GM19043 (cell line): ENCODE data around the gene CCL20.
"Not testable (repeated sequence)": the region's sequence is repeated elsewhere in the genome, so short reads cannot be mapped to it uniquely, and the experiment has no call there.

Experiments used
- ATAC-seq: cut with Tn5 transposase; IDR thresholded peaks from one replicate; pipeline ENCODE4 v1.9.1; 2021; ENCODE audit warnings: low read depth; ENCODE audit not compliant: unreplicated experiment

CCL20 gene

GRCh38 chr2:227828477-227828912 lies 14.9 kb downstream of the CCL20 start:
- no peak for ATAC-seq

- ATAC-seq: no peak
These were observed 15.7 kb downstream of the CCL20 start for GRCh38 chr2:227829337-227829736.

- no peak for ATAC-seq
These were observed 20.8 kb downstream of the CCL20 start for GRCh38 chr2:227834423-227834822.

GRCh38 chr2:227834916-227835650 lies 21.4 kb downstream of the CCL20 start:
- ATAC-seq: no peak

GRCh38 chr2:227839339-227840129 lies 25.9 kb downstream of the CCL20 start:
- not testable (repeated sequence) for ATAC-seq

GRCh38 chr2:227846831-227847230 lies 33.2 kb downstream of the CCL20 start:
- ATAC-seq: peak; percentile 59

- no peak for ATAC-seq
These were observed 34.5 kb downstream of the CCL20 start for GRCh38 chr2:227848146-227848545.

- no peak for ATAC-seq
These were observed 34.9 kb downstream of the CCL20 start for GRCh38 chr2:227848586-227848985.

- no peak for ATAC-seq
These were observed 36.3 kb downstream of the CCL20 start for GRCh38 chr2:227849906-227850305.

GRCh38 chr2:227853204-227853629 lies 39.6 kb downstream of the CCL20 start:
- no peak for ATAC-seq

GRCh38 chr2:227853765-227854271 lies 40.2 kb downstream of the CCL20 start:
- no peak for ATAC-seq

GRCh38 chr2:227855440-227855839 lies 41.8 kb downstream of the CCL20 start:
- no peak for ATAC-seq

- no peak for ATAC-seq
These were observed 43.1 kb downstream of the CCL20 start for GRCh38 chr2:227856697-227857096.

GRCh38 chr2:227860221-227860641 lies 46.6 kb downstream of the CCL20 start:
- ATAC-seq: no peak

GRCh38 chr2:227861011-227861410 lies 47.4 kb downstream of the CCL20 start:
- ATAC-seq: no peak

- no peak for ATAC-seq
These were observed 48.6 kb downstream of the CCL20 start for GRCh38 chr2:227862227-227862740.

- ATAC-seq: no peak
These were observed 49.3 kb downstream of the CCL20 start for GRCh38 chr2:227862741-227863588.

- ATAC-seq: no peak
These were observed 50.6 kb downstream of the CCL20 start for GRCh38 chr2:227864161-227864756.

- ATAC-seq: no peak
These were observed 51.6 kb downstream of the CCL20 start for GRCh38 chr2:227865291-227865690.
